Osteoblast (primary cell): ENCODE data around the gene RNF31. TPM values are rescaled to one million over a fixed set of nuclear protein-coding genes. Genes with fewer than 3 reads are reported as not detected.

Experiments
- DNase-seq: peaks from one replicate; pipeline ENCODE4 v3.0.0; 2011; ENCODE audit warnings: low spot score, mixed read lengths; ENCODE audit not compliant: insufficient read length; ENCODE audit errors: missing footprints
- H2AFZ ChIP-seq: 2 replicates; pipeline ENCODE4 v1.6.0; 2011; ENCODE audit warnings: mild to moderate bottlenecking, low read length
- H3K27ac ChIP-seq: 2 replicates; pipeline ENCODE4 v1.5.1; 2011; ENCODE audit warnings: mild to moderate bottlenecking, low read depth, low read length, moderate library complexity
- H3K27me3 ChIP-seq: 2 replicates; pipeline ENCODE4 v1.6.0; 2012; ENCODE audit warnings: mild to moderate bottlenecking, control low read depth, inconsistent platforms, low read length, moderate library complexity; ENCODE audit not compliant: insufficient read depth
- H3K36me3 ChIP-seq: 2 replicates; pipeline ENCODE4 v1.5.1; 2011; ENCODE audit warnings: mild to moderate bottlenecking, low read length, control low read depth, moderate library complexity; ENCODE audit not compliant: insufficient read depth
- H3K4me1 ChIP-seq: 2 replicates; pipeline ENCODE4 v1.5.1; 2011; ENCODE audit warnings: mild to moderate bottlenecking, low read length, control low read depth, moderate library complexity; ENCODE audit not compliant: insufficient read depth
- H3K4me2 ChIP-seq: 2 replicates; pipeline ENCODE4 v1.6.0; 2011; ENCODE audit warnings: mild to moderate bottlenecking, low read length; ENCODE audit not compliant: insufficient read depth
- H3K4me3 ChIP-seq: fragments of 200-600 bp; sonication (generic); 3 replicates; pipeline ENCODE4 v1.5.1; 2012; ENCODE audit warnings: mild to moderate bottlenecking, low read length, inconsistent platforms; ENCODE audit not compliant: insufficient read depth
- H3K79me2 ChIP-seq: 2 replicates; pipeline ENCODE4 v1.6.0; 2012; ENCODE audit warnings: mild to moderate bottlenecking, low read length, control low read depth, inconsistent platforms; ENCODE audit not compliant: insufficient read depth
- H3K9me3 ChIP-seq: 2 replicates; pipeline ENCODE4 v1.5.1; 2011; ENCODE audit warnings: low read depth, low read length, control low read depth
- H4K20me1 ChIP-seq: 2 replicates; pipeline ENCODE4 v1.6.0; 2012; ENCODE audit warnings: mild to moderate bottlenecking, low read length, control low read depth; ENCODE audit not compliant: insufficient read depth
- total RNA-seq: library from RNA; depleted of rRNA; stranded (reverse); fragments of >200 nt; gene quantifications from 2 replicates; pipeline ENCODE4 v1.2.3, GENCODE V29; 2012
- TF ChIP-seq, protein P1 (sequence below): IDR thresholded peaks from 2 replicates; pipeline ENCODE4 v1.5.1; 2011; ENCODE audit warnings: mild to moderate bottlenecking, low read depth, low read length, moderate library complexity; ENCODE audit errors: extremely low read depth

Gene RNF31
- total RNA-seq = 43.9 and 49.6 TPM in 2 replicates

DNA sequence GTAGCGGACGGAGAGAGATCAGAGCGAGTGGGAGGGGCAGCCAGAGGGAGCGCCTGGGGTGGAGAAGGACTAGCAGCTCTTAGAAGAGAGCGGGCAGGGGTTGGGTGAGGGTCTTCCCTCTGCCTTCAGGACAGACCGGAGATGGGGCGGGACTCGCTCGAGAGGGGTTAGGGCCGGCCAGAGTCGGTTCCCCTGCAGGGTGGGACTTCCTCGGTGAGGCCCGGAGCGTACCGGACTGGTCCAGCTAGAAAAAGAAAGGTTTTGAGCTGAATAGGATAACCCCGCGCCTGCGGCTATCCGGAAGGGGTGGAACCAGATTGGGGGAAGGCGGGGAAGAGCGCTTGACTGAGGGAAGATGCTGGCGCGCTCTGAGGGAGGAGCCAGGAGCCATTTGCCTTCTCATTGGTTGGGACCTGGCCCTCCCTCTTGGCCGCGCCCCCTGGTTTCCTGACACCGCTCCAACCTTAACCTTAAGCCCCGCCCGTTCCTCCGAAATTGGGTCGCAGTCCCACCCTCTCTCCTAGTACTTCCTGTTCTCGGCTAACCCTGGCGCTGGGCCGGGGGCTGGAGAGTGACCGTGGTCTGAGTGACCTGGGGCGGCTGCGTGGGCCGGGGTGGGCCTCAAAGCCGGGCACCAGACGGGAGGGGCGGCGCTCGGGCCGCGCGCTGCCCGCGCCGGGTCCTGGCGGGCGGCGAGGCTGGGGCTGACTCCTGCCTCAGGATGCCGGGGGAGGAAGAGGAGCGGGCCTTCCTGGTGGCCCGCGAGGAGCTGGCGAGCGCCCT lies at the start of gene RNF31:
TSS of gene RNF31 (plus strand) at position 521 of the 783 bp plus-strand sequence. CDS start at position 722, 201 bp downstream.
- H3K9me3 ChIP-seq = no peaks in the 10 kb centered on the region
- H3K4me3 ChIP-seq = peak within 1 kb of the TSS; percentile 84
- H3K36me3 ChIP-seq = peaks cover 39% of the 10 kb centered on the region
- H3K27me3 ChIP-seq = no peaks in the 10 kb centered on the region
- H3K4me2 ChIP-seq = peak within 1 kb of the TSS; percentile 82
- TF ChIP-seq, protein P1, sequence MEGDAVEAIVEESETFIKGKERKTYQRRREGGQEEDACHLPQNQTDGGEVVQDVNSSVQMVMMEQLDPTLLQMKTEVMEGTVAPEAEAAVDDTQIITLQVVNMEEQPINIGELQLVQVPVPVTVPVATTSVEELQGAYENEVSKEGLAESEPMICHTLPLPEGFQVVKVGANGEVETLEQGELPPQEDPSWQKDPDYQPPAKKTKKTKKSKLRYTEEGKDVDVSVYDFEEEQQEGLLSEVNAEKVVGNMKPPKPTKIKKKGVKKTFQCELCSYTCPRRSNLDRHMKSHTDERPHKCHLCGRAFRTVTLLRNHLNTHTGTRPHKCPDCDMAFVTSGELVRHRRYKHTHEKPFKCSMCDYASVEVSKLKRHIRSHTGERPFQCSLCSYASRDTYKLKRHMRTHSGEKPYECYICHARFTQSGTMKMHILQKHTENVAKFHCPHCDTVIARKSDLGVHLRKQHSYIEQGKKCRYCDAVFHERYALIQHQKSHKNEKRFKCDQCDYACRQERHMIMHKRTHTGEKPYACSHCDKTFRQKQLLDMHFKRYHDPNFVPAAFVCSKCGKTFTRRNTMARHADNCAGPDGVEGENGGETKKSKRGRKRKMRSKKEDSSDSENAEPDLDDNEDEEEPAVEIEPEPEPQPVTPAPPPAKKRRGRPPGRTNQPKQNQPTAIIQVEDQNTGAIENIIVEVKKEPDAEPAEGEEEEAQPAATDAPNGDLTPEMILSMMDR = no peak
- peak within 1 kb of the TSS; percentile 62 for H3K27ac ChIP-seq
- H4K20me1 ChIP-seq = peaks cover 11% of the 10 kb centered on the region
- peak within 1 kb of the TSS; percentile 87 for H2AFZ ChIP-seq
- H3K79me2 ChIP-seq = peaks cover 53% of the 10 kb centered on the region
- peaks cover 42% of the 10 kb centered on the region for H3K4me1 ChIP-seq
- peak; percentile 100 for DNase-seq

DNA sequence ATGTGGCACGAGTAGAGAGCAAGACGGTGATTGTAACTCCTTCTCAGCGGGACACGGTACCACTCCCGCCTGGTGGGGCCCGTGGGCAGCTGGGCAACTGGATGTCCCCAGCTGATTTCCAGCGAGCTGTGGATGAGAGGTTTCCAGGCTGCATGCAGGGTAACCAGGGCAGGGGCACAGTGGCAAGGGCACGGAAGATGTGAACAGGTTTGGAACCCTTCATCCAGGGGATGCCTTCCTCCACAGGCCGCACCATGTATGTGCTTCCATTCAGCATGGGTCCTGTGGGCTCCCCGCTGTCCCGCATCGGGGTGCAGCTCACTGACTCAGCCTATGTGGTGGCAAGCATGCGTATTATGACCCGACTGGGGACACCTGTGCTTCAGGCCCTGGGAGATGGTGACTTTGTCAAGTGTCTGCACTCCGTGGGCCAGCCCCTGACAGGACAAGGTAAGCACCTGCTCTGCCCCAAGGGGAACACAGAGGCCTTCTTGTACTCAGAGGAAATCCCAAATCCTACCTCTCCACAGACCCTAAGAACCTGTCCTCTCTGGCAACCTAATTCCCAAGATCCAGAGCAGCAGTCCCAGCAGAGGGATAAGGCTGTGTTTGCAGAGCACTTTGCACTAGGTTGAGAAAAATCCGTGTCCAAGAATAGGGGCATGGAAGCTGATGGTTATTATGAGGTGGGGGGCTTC lies 48.9 kb upstream of the RNF31 start:
- peaks cover 17% of the 10 kb centered on the region for H3K36me3 ChIP-seq
- no peak overlapping the region for H2AFZ ChIP-seq
- peaks cover 10% of the 10 kb centered on the region for H3K79me2 ChIP-seq
- H4K20me1 ChIP-seq = no peaks in the 10 kb centered on the region
- no peaks in the 10 kb centered on the region for H3K9me3 ChIP-seq
- TF ChIP-seq, protein P1 = no peak
- no peak overlapping the region for H3K27ac ChIP-seq
- H3K4me1 ChIP-seq = peaks cover 10% of the 10 kb centered on the region
- H3K4me3 ChIP-seq = no peak overlapping the region
- no peak overlapping the region for H3K4me2 ChIP-seq
- no peaks in the 10 kb centered on the region for H3K27me3 ChIP-seq
- peak; percentile 60 for DNase-seq

DNA sequence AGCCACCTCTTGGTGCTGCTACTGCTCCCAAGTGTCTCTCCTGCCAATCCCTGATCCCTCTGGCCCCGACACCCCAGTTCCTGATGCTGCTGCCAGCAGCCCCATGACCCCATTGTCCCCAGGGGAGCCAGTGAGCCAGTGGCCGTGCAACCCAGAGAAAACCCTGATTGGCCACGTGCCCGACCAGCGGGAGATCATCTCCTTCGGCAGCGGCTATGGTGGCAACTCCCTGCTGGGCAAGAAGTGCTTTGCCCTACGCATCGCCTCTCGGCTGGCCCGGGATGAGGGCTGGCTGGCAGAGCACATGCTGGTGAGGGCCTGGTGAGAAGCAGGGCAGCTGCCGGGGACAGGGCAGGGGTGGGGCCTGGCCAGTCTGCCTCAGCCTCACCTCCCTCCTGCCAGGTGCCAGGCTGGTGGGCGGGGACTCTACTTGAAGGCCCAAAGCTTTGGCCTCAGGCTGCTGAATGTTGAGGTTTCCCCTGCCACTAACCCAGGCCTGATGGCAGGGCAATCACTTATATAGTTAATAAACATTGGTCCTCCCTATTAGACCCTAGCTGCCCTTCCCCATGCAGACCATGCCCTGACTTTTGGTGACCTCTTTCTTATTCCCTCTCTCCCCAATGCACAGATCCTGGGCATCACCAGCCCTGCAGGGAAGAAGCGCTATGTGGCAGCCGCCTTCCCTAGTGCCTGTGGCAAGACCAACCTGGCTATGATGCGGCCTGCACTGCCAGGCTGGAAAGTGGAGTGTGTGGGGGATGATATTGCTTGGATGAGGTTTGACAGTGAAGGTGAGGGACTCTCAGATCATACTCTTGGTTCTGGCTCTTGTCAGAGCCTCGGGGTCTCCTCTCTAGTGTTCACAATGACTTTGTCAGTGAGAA lies 48.1 kb upstream of the RNF31 start:
- Histone ChIP-seq H3K79me2 (peaks cover 10% of the 10 kb centered on the region), H3K27ac (no peak overlapping the region), H3K4me3 (no peak overlapping the region), H3K4me2 (no peak overlapping the region), H3K27me3 (no peaks in the 10 kb centered on the region), H2AFZ (no peak overlapping the region), H3K4me1 (peaks cover 10% of the 10 kb centered on the region), H4K20me1 (no peaks in the 10 kb centered on the region), H3K36me3 (peaks cover 24% of the 10 kb centered on the region), H3K9me3 (no peaks in the 10 kb centered on the region)
- TF ChIP-seq, protein P1 = no peak
- DNase-seq = peak; percentile 73
